ENCODE measurements around the gene CLEC2L.

Gene CLEC2L

DNA sequence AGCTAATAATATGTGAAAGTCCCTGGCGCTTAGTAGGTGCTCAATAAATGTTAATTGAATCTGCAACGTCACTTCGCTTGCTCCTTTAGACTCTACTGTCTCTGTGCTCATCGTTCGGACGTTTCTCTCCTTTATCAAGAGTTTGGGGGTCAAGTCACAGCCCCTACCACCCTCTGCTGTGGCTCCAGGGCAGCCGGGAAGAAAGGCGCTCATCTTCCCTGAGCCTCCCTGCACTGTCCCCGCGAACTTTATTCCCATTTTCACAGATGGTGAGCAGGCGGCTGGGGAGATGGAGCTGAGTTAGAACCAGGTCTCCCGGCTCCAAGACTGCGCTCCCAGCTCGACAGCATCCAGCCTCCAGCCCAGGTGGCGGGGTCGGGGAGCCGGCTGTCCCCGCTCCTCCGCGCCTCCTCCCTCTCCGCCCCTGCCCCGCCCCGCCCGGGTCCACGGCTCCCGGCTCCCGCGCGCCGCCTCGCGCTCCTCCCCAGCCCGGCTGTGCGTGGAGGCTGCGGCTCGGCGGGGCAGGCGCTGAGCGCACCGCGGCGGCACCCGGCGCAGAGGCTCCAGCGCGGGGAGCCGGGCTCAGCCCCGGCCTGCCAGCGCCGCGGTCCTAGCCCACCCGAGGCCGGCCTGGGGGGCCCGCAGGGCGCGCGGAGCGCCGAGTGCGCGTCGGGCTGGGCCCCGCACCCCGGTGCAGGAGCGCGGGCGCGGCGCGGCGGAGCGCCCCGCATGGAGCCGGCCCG, at the start of gene CLEC2L:
Gene CLEC2L, plus strand, starts transcription at position 487 of the 743 bp plus-strand sequence. Its CDS starts 243 bp downstream, at position 730.
- DNase-seq: no peak

DNA sequence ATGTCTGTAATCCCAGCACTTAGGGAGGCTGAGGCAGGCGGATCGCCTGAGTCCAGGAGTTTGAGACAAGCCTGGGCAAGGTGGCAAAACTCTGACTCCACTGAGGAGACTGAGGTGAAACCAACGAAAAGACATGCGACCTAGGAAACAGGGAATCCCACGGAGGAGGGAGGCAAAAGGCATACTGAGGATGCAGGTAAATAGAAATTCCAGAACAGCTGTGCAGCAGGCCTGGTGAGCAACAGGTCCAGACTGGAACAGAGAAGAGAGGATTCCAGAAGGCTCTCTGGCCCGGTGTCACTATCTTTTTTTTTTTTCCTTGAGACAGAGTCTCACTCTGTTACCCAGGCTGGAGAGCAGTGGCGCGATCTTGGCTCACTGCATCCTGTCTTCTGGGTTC, 47.3 kb upstream of the CLEC2L start:
- DNase-seq: no peak

GRCh38 chr7:139476891-139477290, 46.6 kb upstream of the CLEC2L start:
- DNase-seq: no peak

- no peak for DNase-seq
These were observed 43.9 kb upstream of the CLEC2L start for GRCh38 chr7:139479620-139480019.

DNA sequence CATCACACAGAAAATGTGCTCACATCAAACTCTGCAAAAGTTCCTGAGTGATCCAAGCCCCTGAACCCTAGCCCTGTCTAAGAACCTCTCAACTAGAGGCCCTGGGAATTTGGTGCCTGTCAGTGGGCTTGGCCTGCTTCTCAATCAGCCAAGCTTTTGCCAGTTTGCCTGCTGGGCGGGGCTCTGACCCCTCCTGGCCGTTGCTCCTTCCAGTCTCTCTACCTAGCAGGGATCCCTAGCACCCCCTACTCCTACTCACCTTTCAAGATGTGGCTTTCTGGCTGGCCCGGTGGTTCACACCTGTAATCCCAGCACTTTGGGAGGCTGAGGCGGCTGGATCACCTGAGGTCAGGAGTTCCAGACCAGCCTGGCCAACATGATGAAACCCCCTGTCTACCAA, 42.1 kb upstream of the CLEC2L start:
- DNase-seq: no peak

DNA sequence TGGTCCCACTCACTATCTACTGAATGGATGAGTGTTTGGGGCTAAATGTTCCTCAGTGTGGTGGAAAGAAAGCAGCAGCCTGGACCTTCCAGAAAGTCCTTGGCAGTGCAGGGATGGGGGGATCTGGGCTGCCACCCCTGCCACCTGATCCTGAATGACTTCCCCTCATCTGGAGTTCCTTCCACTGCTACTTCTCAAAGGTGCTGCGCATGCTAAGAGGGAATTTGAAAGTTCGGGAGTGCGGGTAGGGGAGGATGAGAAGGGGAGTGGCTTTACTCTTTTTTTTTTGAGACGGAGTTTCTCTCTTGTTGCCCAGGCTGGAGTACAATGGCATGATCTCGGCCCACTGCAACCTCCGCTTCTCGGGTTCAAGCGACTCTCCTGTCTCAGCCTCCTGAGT, 41.4 kb upstream of the CLEC2L start:
- no peak for DNase-seq

GRCh38 chr7:139482662-139483466, 40.6 kb upstream of the CLEC2L start:
- DNase-seq: no peak

DNA sequence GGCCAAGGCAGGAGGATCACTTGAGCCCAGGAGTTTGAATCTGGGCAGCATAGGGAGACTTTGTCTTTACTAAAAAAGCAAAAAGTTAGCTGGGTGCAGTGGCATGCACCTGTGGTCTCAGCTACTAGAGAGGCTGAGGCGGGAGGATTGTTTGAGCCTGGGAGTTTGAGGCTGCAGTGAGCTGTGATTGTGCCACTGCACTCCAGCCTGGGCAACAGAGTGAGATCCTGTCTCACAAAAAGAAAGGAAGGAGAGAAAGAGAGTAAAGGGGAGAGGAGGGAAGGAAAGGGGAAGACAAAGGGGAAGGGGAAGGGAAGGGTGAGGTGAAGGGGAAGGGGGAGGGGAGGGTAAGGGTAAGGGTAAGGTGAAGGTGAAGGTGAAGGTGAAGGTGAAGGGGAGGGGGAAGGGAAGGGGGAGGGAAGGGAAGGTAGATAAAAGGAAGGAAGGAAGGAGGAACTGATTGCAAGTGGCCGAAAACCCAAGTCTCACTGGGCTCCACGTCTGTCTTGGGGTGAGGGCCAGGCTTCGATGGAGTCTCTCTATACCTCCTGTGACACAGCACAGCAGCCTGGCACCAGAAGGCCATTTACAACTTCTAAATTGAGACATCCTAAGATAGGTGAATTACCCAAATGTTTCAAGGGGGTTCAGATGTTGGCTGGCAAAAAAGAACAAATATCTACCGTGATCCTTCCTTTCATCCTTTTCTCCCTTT, 36.0 kb upstream of the CLEC2L start:
- DNase-seq: no peak

DNA sequence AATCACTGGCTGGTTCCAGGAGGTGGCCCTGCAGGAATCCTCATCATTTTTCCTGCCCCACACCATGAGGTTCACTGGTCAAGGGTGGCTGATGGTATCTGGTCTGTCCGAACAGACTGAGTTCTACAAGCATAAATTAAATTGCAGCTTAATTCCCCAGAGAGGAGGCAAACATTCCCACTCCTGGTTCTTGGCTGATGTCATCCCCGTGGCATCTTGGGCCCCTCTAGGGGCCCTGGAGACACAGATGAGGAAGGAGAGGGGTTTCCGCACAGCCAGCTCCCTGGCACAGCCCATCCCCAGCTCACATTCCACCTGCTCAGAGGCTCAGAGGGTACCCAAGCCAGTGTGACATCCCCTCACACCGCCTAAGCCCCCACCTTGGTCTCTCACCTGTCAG, 34.7 kb upstream of the CLEC2L start:
- no peak for DNase-seq

DNA sequence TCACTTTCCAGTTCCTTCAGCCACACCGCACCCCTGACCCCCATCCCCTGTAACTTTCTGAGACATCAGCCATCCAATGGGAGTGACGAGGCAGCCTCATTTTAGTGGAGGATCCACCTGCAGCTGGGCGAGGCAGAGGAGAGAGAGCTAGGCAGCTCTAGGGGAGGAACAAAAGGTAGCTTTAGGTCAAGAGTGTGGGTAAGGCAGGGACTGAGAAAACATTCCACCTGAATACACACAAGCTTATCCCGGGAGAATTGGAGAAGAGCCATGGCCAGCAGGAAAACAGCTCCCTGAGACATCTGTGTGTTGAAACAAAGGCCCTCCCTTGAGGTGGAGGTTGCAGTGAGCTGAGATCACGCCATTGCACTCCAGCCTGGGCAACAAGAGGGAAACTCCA, 33.4 kb upstream of the CLEC2L start:
- no peak for DNase-seq

GRCh38 chr7:139492293-139492692, 31.2 kb upstream of the CLEC2L start:
- no peak for DNase-seq

DNA sequence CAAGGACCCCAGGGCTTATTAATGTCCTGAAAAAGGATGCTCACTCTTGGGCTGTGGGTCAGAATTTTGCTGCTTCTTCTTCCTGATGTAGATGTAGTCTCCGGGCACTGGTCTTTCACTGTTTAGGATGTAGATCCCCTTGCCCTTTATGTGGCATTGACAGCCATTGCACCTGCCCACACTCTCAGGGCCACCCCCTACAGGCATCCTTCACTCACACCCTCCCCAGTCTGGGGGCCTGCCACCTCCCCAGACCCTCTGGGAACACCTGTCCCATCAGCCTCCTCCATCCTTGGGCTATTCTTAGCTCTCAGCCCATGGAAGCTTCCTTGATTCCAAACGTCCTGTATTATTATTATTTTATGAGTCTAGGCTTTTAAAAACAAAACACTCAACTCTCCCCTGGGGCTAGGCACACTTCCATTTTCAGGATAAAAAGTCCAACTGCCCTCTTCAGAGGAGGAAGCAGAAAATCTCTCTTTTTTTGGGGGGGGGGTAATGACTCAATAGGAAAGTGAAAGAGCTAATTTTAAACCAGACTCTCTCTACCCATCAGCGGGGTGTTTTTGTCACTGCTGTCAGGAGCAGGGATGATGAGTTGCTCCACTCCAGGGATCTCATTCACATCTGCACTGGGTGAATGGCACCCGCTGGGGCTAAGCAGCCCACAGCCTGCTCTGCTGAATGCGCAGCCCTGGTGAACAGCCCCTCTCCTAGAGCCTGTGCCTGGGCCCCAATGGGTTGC, 28.5 kb upstream of the CLEC2L start:
- DNase-seq: no peak

GRCh38 chr7:139495580-139496125, 27.8 kb upstream of the CLEC2L start:
- DNase-seq: no peak

DNA sequence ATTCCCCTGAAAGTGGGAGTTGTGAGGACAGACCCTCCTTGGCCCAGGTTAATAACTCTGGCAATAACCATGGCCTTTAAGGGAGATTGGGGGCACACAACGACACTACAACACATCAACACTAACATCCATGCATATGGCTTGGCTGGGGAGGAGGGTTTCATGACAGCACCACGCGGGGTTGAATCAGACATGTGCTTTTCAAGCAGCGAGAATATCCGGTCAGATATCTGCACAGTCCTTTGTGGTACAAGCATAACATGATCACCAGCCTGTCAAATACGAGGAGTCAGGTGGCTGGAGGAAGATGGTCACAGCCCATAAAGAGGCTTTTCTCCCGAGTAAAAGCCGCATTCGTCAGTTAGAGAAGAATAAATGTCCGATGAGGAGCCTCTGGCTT, 27.0 kb upstream of the CLEC2L start:
- DNase-seq: no peak

DNA sequence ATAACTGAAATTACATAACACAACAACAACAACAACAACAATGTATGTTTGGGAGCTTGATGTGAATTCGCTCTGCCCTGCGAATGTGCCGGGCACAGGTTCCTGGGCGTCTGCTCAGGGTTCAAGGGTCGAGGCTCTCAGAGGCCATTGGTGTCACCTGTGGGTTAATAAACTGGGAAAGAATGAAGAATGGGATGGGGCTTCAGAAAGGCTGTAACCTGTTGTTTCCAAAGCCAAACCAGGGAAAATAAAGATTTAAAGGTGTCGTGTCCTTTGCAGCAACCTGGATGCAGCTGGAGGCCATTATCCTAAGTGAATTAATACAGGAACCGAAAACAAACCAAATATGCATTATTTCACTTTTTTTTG, 22.7 kb upstream of the CLEC2L start:
- DNase-seq: no peak

DNA sequence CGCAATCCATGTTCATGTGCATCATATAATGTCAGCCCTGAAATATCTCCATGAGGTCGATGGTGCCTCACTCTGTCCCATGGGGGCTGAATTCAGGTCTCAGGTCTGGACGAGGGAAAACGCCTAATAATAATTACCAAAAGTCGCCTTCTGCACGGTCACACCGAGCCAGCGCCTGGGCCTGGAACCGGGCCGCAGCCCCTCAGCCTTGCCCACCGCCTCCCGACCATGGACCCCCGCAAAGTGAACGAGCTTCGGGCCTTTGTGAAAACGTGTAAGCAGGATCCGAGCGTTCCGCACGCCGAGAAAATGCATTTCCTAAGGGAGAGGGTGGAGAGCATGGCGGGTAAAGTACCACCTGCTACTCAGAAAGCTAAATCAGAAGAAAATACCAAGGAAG, 21.3 kb upstream of the CLEC2L start:
- DNase-seq: no peak

- DNase-seq: no peak
These were observed 17.9 kb upstream of the CLEC2L start for GRCh38 chr7:139505563-139505962.

GRCh38 chr7:139509535-139509934, 13.9 kb upstream of the CLEC2L start:
- DNase-seq: no peak

DNA sequence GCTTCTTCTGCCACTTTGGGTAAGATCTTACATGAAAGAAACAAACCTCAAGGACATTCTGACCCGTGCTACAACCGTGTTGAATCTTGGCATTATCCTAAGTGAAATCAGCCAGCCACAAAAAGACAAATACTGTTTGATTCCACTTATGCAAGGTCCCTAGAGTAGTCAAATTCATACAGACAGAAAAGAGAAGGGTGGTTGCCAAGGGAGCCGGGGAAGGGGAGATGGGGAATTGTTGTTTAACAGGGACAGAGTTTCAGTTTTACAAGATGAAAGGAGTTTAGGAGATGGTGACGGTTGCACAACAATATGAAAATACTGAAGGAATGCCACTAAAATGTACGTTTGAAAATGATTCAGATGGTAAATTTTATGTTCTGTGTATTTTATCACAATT, 12.2 kb upstream of the CLEC2L start:
- DNase-seq: no peak

DNA sequence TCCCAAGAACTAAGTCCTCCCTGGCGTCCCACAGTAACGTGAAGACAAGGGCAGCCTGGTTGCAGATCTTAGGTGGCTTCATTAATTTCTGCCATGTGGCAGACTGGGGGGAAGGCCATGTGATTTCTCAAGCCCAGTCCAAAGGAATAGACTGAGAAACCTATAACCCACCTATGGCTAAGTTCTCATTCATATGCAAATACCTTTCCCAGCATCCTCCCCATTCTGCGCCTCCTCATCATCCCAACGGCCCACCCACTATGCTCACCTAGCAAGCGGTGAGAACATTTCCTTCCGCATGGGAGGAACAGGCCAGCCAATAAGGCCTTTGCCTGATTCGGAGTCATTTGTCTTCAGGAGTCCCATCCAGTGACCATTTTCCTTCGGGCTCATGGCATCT, 8.2 kb upstream of the CLEC2L start:
- DNase-seq: no peak

GRCh38 chr7:139521439-139521838, 2.0 kb upstream of the CLEC2L start:
- no peak for DNase-seq

DNA sequence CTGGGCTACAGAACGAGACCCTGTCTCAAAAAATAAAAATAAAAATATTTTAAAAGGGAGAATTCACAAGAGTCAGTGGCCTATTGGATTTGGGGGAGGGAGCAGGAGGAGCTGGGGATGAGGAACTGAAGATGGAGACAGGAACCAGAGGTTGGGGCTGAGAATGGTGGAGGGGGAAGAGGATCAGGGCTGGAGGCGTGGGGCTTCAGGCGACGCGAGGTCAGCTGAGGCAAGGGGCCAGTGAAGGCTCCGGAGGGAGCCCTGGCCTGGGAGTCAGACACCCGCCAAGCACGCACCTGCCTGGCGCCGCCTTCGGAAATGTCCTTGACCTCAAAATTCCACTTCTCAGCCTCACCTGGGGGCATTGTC, 671 bp upstream of the CLEC2L start:
- DNase-seq: no peak

Measured in CD4-positive, alpha-beta T cell treated with Interleukin-12 subunit alpha and Interleukin-12 subunit beta, for 1 hour (primary cell).